Measurements from ENCODE around the gene TRIM13. TPM values are rescaled to one million over a fixed set of nuclear protein-coding genes. Genes with fewer than 3 reads are reported as not detected.

TRIM13 gene
- total and polyA plus RNA-seq, 11 donors = 14.0 to 26.9 (median 18.5) TPM

DNA sequence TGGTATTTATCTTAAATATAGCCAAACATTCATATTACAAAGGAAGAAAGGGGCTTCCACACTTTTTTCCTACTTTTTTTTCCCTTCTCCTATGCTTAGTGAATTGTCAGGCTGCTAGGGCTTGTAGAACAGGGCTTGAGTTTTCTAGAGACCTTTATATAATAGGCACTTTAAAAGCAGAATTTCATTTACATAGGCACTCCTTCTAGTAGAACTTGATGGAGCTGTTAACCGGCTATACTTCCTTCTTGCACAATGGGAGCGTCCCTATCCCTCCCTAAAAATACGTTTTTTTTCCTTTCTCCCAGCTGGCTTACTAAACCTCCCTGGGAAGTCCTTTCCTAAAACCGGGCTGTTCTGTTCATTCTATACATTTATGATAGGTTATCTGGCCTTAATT, 1.1 kb downstream of the TRIM13 start:
- H3K4me1 ChIP-seq = peaks cover 9 to 61% (median 45%) of the 10 kb centered on the region in 12 donors
- no peaks in the 10 kb centered on the region for H3K9me3 ChIP-seq
- H3K27ac ChIP-seq = peak overlapping the region in 11 of 12 donors; percentile 89 to 100 (median 98)
- peaks cover 0 to 51% (median 46%) of the 10 kb centered on the region in 9 donors for H3K36me3 ChIP-seq
- no peaks in the 10 kb centered on the region for H3K27me3 ChIP-seq
- intact Hi-C loops (cut with DNase I) = loop anchor here in 9 of 10 donors (2.0 to 5.0 kb wide), 12 partner anchors 61 to 914 kb away; partner anchors contain the start of gene SPRYD7 (in 1 of the 9)
- TF ChIP-seq, protein P1, sequence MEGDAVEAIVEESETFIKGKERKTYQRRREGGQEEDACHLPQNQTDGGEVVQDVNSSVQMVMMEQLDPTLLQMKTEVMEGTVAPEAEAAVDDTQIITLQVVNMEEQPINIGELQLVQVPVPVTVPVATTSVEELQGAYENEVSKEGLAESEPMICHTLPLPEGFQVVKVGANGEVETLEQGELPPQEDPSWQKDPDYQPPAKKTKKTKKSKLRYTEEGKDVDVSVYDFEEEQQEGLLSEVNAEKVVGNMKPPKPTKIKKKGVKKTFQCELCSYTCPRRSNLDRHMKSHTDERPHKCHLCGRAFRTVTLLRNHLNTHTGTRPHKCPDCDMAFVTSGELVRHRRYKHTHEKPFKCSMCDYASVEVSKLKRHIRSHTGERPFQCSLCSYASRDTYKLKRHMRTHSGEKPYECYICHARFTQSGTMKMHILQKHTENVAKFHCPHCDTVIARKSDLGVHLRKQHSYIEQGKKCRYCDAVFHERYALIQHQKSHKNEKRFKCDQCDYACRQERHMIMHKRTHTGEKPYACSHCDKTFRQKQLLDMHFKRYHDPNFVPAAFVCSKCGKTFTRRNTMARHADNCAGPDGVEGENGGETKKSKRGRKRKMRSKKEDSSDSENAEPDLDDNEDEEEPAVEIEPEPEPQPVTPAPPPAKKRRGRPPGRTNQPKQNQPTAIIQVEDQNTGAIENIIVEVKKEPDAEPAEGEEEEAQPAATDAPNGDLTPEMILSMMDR (IDR thresholded peaks at IDR 0.05) = no peak
- no peak for TF ChIP-seq POLR2A (IDR thresholded peaks at IDR 0.05)
- DNase-seq (no peak), ATAC-seq (no peak)
- 5 to 9% (median 7%) methylated on average over 4 of the region's 4 CpGs for WGBS, 4 donors
- H3K4me3 ChIP-seq = peak overlapping the region; percentile 45 to 91 (median 85)

DNA sequence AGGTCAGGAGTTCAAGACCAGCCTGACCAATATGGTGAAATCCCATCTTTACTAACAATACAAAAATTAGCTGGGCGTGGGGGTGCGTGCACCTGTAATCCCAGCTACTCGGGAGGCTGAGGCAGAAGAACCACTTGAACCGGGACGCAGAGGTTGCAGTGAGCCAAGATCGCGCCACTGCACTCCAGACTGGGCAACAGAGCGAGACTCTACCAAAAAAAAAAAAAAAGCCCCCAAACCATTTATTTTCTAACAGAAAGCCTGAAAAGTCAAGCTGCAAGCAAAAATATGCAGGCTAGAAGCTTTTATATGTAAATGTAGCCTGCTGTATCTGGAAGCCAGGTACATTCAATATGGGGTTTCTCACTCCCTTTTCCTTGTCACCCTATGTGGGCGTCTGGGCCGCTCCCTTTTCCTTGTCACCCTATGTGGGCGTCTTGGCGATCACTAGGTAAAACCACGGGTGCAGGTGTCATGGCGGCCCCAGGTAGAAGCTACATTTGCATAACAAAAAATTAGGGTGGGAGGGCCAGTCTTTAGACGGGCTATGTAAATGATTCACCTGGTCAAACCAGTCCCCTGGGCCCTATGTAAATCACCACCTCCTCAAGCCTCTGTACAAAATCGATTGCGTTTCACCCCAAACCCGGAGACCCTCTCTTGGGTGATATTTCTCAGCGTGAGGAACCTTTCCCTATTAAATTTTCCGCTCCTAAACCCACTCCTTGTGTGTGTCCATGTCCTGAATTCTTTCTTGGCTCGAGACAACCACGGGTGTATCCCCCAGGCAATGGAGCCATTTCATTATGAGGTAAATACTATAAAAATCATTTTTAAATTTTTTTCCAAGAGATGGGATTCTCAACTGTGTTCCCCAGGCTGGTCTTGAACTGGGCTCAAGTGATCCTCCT, 2.1 kb downstream of the TRIM13 start:
- peak overlapping the region in 8 of 12 donors; percentile 72 to 91 (median 88) for H3K4me3 ChIP-seq
- no peaks in the 10 kb centered on the region for H3K9me3 ChIP-seq
- DNase-seq (no peak), ATAC-seq (no peak)
- peaks cover 0 to 60% (median 56%) of the 10 kb centered on the region in 9 donors for H3K36me3 ChIP-seq
- H3K27ac ChIP-seq = peak overlapping the region in 1 of 12 donors; percentile 98
- WGBS, 4 donors = 77 to 81% (median 78%) methylated on average over 22 of the region's 22 CpGs
- H3K4me1 ChIP-seq = peaks cover 9 to 70% (median 48%) of the 10 kb centered on the region in 12 donors
- intact Hi-C loops (cut with DNase I) = loop anchor here in 8 of 10 donors (2.0 to 5.0 kb wide), 9 partner anchors 62 to 913 kb away; partner anchors contain the start of gene SPRYD7 (in 1 of the 8)
- H3K27me3 ChIP-seq = no peaks in the 10 kb centered on the region
- no peak for TF ChIP-seq POLR2A (IDR thresholded peaks at IDR 0.05)
- TF ChIP-seq, protein P1 (IDR thresholded peaks at IDR 0.05) = no peak

DNA sequence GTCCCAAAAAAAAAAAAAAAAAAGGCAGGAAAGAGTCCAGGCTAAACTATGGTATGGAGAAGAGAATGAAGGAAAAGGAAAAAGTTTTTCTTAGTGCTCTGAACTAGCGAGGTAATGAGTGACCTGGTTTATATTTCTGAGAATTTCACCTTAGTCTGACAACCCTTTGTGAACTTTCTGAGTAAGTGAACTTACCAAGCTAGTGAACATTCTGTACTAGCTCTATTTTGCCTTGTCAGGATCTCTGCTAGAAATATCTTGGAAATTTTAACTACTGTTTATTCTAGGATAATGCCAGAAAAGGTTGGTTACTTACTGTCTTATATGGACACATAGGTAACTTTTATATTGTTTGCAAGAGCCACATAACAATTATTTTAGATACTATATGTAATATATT, 4.4 kb downstream of the TRIM13 start:
- Histone ChIP-seq H3K9me3 (no peaks in the 10 kb centered on the region), H3K27ac (peak overlapping the region in 2 of 12 donors; percentile 11 to 47), H3K4me3 (no peak overlapping the region), H3K4me1 (peaks cover 9 to 70% (median 45%) of the 10 kb centered on the region in 12 donors), H3K36me3 (peaks cover 0 to 77% (median 70%) of the 10 kb centered on the region in 9 donors), H3K27me3 (no peaks in the 10 kb centered on the region)
- ATAC-seq (no peak), DNase-seq (no peak)
- 46 to 64% (median 50%) methylated on average over 1 of the region's 1 CpG for WGBS, 4 donors
- TF ChIP-seq, protein P1 (IDR thresholded peaks at IDR 0.05) = no peak
- no peak for TF ChIP-seq POLR2A (IDR thresholded peaks at IDR 0.05)
- intact Hi-C loops (cut with DNase I) = no loop called here

All from heart left ventricle (tissue), 16 donors.